Measurements from ENCODE around the gene ALDH1L2.
"Not testable (repeated sequence)": the region's sequence is repeated elsewhere in the genome, so short reads cannot be mapped to it uniquely, and the experiment has no call there.

Gene ALDH1L2

GRCh38 chr12:104977688-104978087 lies 106.6 kb downstream of the ALDH1L2 start:
- not testable (repeated sequence) for DNase-seq (ENCODE audit: low read depth)

GRCh38 chr12:104976703-104977102 lies 107.6 kb downstream of the ALDH1L2 start:
- no peak for DNase-seq (ENCODE audit: low read depth)

GRCh38 chr12:104975587-104976343 lies 108.5 kb downstream of the ALDH1L2 start:
- no peak for DNase-seq (ENCODE audit: low read depth)

GRCh38 chr12:104974626-104975290 lies 109.5 kb downstream of the ALDH1L2 start:
- no peak for DNase-seq (ENCODE audit: low read depth)

- DNase-seq (ENCODE audit: low read depth), result no peak
Observed at GRCh38 chr12:104973250-104973649, 111.0 kb downstream of the ALDH1L2 start.

GRCh38 chr12:104971306-104971705 lies 113.0 kb downstream of the ALDH1L2 start:
- DNase-seq (ENCODE audit: low read depth), result no peak
